ENCODE results near the gene KIRREL3. TPM values are rescaled to one million over a fixed set of nuclear protein-coding genes. Genes with fewer than 3 reads are reported as not detected.

KIRREL3 gene
- total and polyA plus RNA-seq, 4 donors: 0.02 to 0.71 (median 0.15) TPM; not detected in 1

- Histone ChIP-seq H3K27me3 (ENCODE audit: control insufficient read depth in 3 of 3, insufficient read depth in 3 of 3, low read length in 2 of 3) (peaks cover 0 to 6% (median 0%) of the 10 kb centered on the region in 3 donors), H3K36me3 (ENCODE audit: control insufficient read depth in 4 of 4, insufficient read depth in 4 of 4, low read length in 4 of 4) (no peaks in the 10 kb centered on the region), H3K27ac (ENCODE audit: low read depth in 1 of 2, low read length in 1 of 2) (no peak overlapping the region), H3K4me3 (no peak overlapping the region), H3K9ac (ENCODE audit: insufficient read depth in 1 of 2, low read length in 2 of 2) (no peak overlapping the region), H3K4me1 (ENCODE audit: control insufficient read depth in 5 of 5, insufficient read depth in 5 of 5, low read length in 5 of 5) (peaks cover 0 to 5% (median 0%) of the 10 kb centered on the region in 5 donors), H3K9me3 (ENCODE audit: control insufficient read depth in 4 of 4, insufficient read depth in 3 of 4, low read length in 3 of 4) (no peaks in the 10 kb centered on the region)
- 89 to 94% methylated on average over 7 of the region's 7 CpGs for WGBS, 2 donors
- no peak for TF ChIP-seq CTCF (IDR thresholded peaks at IDR 0.05; ENCODE audit: control extremely low read depth, extremely low read depth)
- DNase-seq (no peak), ATAC-seq (ENCODE audit: insufficient read depth, low FRiP score) (no peak)
These were observed 396.1 kb downstream of the KIRREL3 start for GRCh38 chr11:126604461-126604860.

- Histone ChIP-seq H3K9me3 (ENCODE audit: control insufficient read depth in 4 of 4, insufficient read depth in 3 of 4, low read length in 3 of 4) (no peaks in the 10 kb centered on the region), H3K36me3 (ENCODE audit: control insufficient read depth in 4 of 4, insufficient read depth in 4 of 4, low read length in 4 of 4) (no peaks in the 10 kb centered on the region), H3K4me3 (no peak overlapping the region), H3K27ac (ENCODE audit: low read depth in 1 of 2, low read length in 1 of 2) (no peak overlapping the region), H3K4me1 (ENCODE audit: control insufficient read depth in 5 of 5, insufficient read depth in 5 of 5, low read length in 5 of 5) (peaks cover 0 to 5% (median 0%) of the 10 kb centered on the region in 5 donors), H3K27me3 (ENCODE audit: control insufficient read depth in 3 of 3, insufficient read depth in 3 of 3, low read length in 2 of 3) (no peaks in the 10 kb centered on the region), H3K9ac (ENCODE audit: insufficient read depth in 1 of 2, low read length in 2 of 2) (no peak overlapping the region)
- ATAC-seq (ENCODE audit: insufficient read depth, low FRiP score): no peak
- 76 to 83% methylated on average over 6 of the region's 6 CpGs for WGBS, 2 donors
- no peak for DNase-seq
- no peak for TF ChIP-seq CTCF (IDR thresholded peaks at IDR 0.05; ENCODE audit: control extremely low read depth, extremely low read depth)
These were observed 397.1 kb downstream of the KIRREL3 start for GRCh38 chr11:126603486-126603885.

- Histone ChIP-seq H3K9ac (ENCODE audit: insufficient read depth in 1 of 2, low read length in 2 of 2) (no peak overlapping the region), H3K36me3 (ENCODE audit: control insufficient read depth in 4 of 4, insufficient read depth in 4 of 4, low read length in 4 of 4) (no peaks in the 10 kb centered on the region), H3K27me3 (ENCODE audit: control insufficient read depth in 3 of 3, insufficient read depth in 3 of 3, low read length in 2 of 3) (no peaks in the 10 kb centered on the region), H3K4me3 (no peak overlapping the region), H3K4me1 (ENCODE audit: control insufficient read depth in 5 of 5, insufficient read depth in 5 of 5, low read length in 5 of 5) (peaks cover 0 to 5% (median 0%) of the 10 kb centered on the region in 5 donors), H3K9me3 (ENCODE audit: control insufficient read depth in 4 of 4, insufficient read depth in 3 of 4, low read length in 3 of 4) (no peaks in the 10 kb centered on the region), H3K27ac (ENCODE audit: low read depth in 1 of 2, low read length in 1 of 2) (no peak overlapping the region)
- no peak for ATAC-seq (ENCODE audit: insufficient read depth, low FRiP score)
- 67 to 81% methylated on average over 6 of the region's 6 CpGs for WGBS, 2 donors
- no peak for TF ChIP-seq CTCF (IDR thresholded peaks at IDR 0.05; ENCODE audit: control extremely low read depth, extremely low read depth)
- no peak for DNase-seq
These were observed 397.6 kb downstream of the KIRREL3 start for GRCh38 chr11:126602993-126603392.

GRCh38 chr11:126602349-126602940 is 398.1 kb downstream of the KIRREL3 start:
- WGBS, 2 donors: 74 to 80% methylated on average over 12 of the region's 12 CpGs
- DNase-seq (no peak), ATAC-seq (ENCODE audit: insufficient read depth, low FRiP score) (no peak)
- Histone ChIP-seq H3K9me3 (ENCODE audit: control insufficient read depth in 4 of 4, insufficient read depth in 3 of 4, low read length in 3 of 4) (no peaks in the 10 kb centered on the region), H3K36me3 (ENCODE audit: control insufficient read depth in 4 of 4, insufficient read depth in 4 of 4, low read length in 4 of 4) (no peaks in the 10 kb centered on the region), H3K9ac (ENCODE audit: insufficient read depth in 1 of 2, low read length in 2 of 2) (no peak overlapping the region), H3K27ac (ENCODE audit: low read depth in 1 of 2, low read length in 1 of 2) (no peak overlapping the region), H3K4me1 (ENCODE audit: control insufficient read depth in 5 of 5, insufficient read depth in 5 of 5, low read length in 5 of 5) (peaks cover 0 to 5% (median 0%) of the 10 kb centered on the region in 5 donors), H3K4me3 (no peak overlapping the region), H3K27me3 (ENCODE audit: control insufficient read depth in 3 of 3, insufficient read depth in 3 of 3, low read length in 2 of 3) (no peaks in the 10 kb centered on the region)
- TF ChIP-seq CTCF (IDR thresholded peaks at IDR 0.05; ENCODE audit: control extremely low read depth, extremely low read depth): no peak
